Right lobe of liver (tissue), 6 donors: ENCODE measurements around the gene EPB41L4B. TPM values are rescaled to one million over a fixed set of nuclear protein-coding genes. Genes with fewer than 3 reads are reported as not detected.

Experiments used
- ATAC-seq, 4 donors: fragments of 200-7000 bp; cut with Tn5 transposase; one replicate each; pipeline ENCODE4 v1.9.1; 2020; ENCODE audit warnings: mild to moderate bottlenecking in 4 of 4, moderate library complexity in 4 of 4
- DNase-seq, 3 donors: peaks; one replicate each; pipeline ENCODE4 v3.0.0-alpha.2; 2020
- H3K27ac ChIP-seq, 3 donors: fragments of 200-600 bp; one replicate each; pipeline ENCODE4 v1.8.0; 2022
- H3K27me3 ChIP-seq, 2 donors: fragments of 200-600 bp; one replicate each; pipeline ENCODE4 v1.8.0; 2022
- H3K36me3 ChIP-seq, 4 donors: fragments of 200-600 bp; sonication (generic) in 1 of 4; one replicate each; pipeline versions ENCODE4 v1.5.1 to v1.8.0; 2017 to 2022; ENCODE audit warnings: control low read depth in 1 of 4
- H3K4me1 ChIP-seq, 4 donors: fragments of 200-600 bp; sonication (generic) in 1 of 4; one replicate each; pipeline versions ENCODE4 v1.5.1 to v1.8.0; 2017 to 2022; ENCODE audit warnings: control low read depth in 1 of 4
- H3K4me3 ChIP-seq, 3 donors: fragments of 200-600 bp; one replicate each; pipeline ENCODE4 v1.8.0; 2022
- H3K9me3 ChIP-seq, 4 donors: fragments of 200-600 bp; sonication (generic) in 1 of 4; one replicate each; pipeline versions ENCODE4 v1.5.1 to v1.8.0; 2017 to 2022; ENCODE audit warnings: control low read depth in 1 of 4
- POLR2A ChIP-seq: fragments of 450-650 bp; IDR thresholded peaks from one replicate; pipeline ENCODE4 v1.6.1; 2017; ENCODE audit warnings: antibody characterized with exemption, mild to moderate bottlenecking
- WGBS: methylation state at CpG from one replicate; pipeline ENCODE4 v1.1.6; 2018; ENCODE audit warnings: low coverage, low lambda C conversion rate; ENCODE audit not compliant: insufficient coverage; ENCODE audit errors: missing lambda C conversion rate; 5-methylcytosine and 5-hydroxymethylcytosine counted together
- intact Hi-C, 2 donors: fragments of 100-400 bp; cut with DNase I; formaldehyde crosslinking; loops; one replicate each; pipeline versions ENCODE4 v1.11.2 to v1.14.1; 2022
- total RNA-seq, 6 experiments: library from RNA; depleted of rRNA in 2 of 6; stranded (reverse); fragments of >200 nt in 2 of 6; fragmentation: NEBNext Ultra II Directional in 3 of 6; extraction: Animal tissue kit (Norgen Biotek cat#: 25700) in 3 of 6; gene quantifications; one replicate each; pipeline versions ENCODE4 v1.1.0 to v1.2.4, GENCODE V29; 2016 to 2023
- TF ChIP-seq, protein P1 (sequence below), 4 donors: fragments of 200-600 bp in 3 of 4; fragments of 450-650 bp in 1 of 4; IDR thresholded peaks; one replicate each; pipeline versions ENCODE4 v1.5.1 to v1.8.0; 2016 to 2022; ENCODE audit warnings: antibody characterized with exemption in 4 of 4, mild to moderate bottlenecking in 2 of 4
- donor health status: DM: no; HTN: yes; CAD: no.
- donor health status: DM: no; HTN: no; CAD: no.
- donor health status: DM: no; HTN: no; CAD: no.
- donor health status: DM: no; HTN: yes; CAD: no.
- donor health status: DM: no; HTN: yes; CAD: no.

Gene EPB41L4B
- total RNA-seq, 6 experiments from 2014 or later = 29.0 to 89.0 (median 32.4) TPM

DNA sequence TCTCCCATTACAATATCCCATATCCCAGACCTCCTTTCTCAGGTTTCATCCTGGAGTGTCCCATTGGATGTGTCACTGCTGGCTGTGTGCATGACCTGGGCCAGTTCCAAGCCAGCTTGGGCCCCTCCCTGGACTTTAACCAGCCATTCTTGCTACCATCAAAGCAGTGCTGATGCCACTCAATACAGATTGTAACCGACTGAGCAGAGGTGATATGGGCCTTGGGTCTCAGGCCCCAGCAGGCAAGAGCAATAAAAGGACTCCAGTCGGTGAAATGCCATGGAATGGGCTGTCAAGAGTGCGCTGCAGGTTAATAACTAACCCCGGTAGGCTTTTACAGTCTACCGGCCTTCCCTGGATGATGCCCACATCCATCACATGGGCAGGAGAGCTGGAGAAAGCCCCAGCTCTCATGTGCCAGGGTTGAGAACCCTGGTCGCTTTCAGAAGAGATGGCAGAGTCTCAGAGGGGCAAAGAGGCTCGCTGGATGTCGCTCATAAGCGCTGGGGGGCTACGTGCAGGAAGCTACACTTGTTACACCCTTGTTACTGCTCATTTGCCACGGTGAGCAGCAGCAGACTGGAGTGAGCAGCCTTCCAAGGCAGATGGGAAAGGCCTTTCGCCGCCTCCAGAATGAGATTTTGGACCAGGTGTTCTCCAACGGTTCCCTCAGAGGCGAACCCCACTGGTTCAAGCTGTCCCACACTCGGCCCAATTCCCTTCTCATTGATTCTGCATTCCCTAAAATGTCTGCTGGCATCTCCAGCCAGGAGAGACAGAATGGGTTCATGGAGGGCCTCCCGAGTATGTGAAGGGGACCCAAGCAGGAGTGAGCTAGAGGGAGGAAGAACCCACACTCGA lies 13.2 kb downstream of the EPB41L4B start:
- ATAC-seq = peak; percentile 85 to 96 (median 90)
- no peak for TF ChIP-seq POLR2A
- TF ChIP-seq, protein P1, sequence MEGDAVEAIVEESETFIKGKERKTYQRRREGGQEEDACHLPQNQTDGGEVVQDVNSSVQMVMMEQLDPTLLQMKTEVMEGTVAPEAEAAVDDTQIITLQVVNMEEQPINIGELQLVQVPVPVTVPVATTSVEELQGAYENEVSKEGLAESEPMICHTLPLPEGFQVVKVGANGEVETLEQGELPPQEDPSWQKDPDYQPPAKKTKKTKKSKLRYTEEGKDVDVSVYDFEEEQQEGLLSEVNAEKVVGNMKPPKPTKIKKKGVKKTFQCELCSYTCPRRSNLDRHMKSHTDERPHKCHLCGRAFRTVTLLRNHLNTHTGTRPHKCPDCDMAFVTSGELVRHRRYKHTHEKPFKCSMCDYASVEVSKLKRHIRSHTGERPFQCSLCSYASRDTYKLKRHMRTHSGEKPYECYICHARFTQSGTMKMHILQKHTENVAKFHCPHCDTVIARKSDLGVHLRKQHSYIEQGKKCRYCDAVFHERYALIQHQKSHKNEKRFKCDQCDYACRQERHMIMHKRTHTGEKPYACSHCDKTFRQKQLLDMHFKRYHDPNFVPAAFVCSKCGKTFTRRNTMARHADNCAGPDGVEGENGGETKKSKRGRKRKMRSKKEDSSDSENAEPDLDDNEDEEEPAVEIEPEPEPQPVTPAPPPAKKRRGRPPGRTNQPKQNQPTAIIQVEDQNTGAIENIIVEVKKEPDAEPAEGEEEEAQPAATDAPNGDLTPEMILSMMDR (IDR thresholded peaks at IDR 0.05) = no peak
- no peaks in the 10 kb centered on the region for H3K9me3 ChIP-seq
- WGBS = 43% methylated on average over 8 of the region's 18 CpGs
- no peaks in the 10 kb centered on the region for H3K36me3 ChIP-seq
- peak; percentile 72 to 76 (median 74) for DNase-seq
- peaks cover 0 to 36% (median 9%) of the 10 kb centered on the region in 4 donors for H3K4me1 ChIP-seq
- no peaks in the 10 kb centered on the region for H3K27me3 ChIP-seq
- intact Hi-C loops = no loop called here
- no peak overlapping the region for H3K4me3 ChIP-seq
- peak overlapping the region; percentile 24 to 43 (median 37) for H3K27ac ChIP-seq

DNA sequence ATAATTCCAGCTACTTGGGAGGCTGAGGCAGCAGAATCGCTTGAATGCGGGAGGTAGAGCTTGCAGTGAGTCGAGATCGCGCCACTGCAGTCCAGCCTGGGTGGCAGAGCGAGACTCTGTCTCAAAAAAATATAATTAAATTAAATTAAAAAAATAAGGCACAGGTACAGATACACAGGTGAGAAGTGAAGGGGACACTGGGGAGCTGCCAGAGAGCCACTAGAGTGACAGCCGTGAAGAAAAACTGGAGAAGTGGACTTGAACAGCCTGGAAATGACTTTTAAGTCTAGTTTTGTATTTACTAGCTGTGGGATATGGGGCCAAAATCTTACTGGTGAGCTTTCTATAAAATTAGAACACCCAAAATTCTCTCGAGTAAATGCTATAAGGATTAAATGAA lies 15.1 kb downstream of the EPB41L4B start:
- peaks cover 0 to 31% (median 9%) of the 10 kb centered on the region in 4 donors for H3K4me1 ChIP-seq
- DNase-seq = no peak
- TF ChIP-seq, protein P1 (IDR thresholded peaks at IDR 0.05) = no peak
- TF ChIP-seq POLR2A = no peak
- no peaks in the 10 kb centered on the region for H3K9me3 ChIP-seq
- no peak overlapping the region for H3K4me3 ChIP-seq
- H3K27me3 ChIP-seq = no peaks in the 10 kb centered on the region
- WGBS = 98% methylated on average over 8 of the region's 8 CpGs
- no peak for ATAC-seq
- H3K27ac ChIP-seq = no peak overlapping the region
- intact Hi-C loops = no loop called here
- H3K36me3 ChIP-seq = no peaks in the 10 kb centered on the region

DNA sequence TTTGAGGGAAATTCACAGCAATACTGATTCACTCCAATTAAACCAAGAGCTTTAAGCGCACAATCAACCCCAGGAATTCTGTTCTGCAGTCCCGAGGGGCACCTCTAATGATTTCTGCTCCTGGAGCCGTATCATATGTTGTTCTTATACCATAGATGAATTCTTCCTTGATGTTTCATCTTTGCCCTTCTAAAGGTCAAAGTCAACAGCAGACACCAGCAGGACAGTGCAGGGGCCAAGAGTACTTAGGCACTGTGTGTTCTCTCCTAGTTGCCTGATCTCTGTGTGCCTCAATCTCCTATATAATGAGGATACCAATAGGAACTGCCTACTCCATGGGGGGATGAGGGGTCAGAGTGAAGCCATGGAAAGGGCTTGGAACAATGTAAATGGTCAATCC lies 16.5 kb downstream of the EPB41L4B start:
- Histone ChIP-seq H3K27me3 (no peaks in the 10 kb centered on the region), H3K4me3 (no peak overlapping the region), H3K9me3 (no peaks in the 10 kb centered on the region), H3K4me1 (peaks cover 0 to 31% (median 9%) of the 10 kb centered on the region in 4 donors), H3K27ac (peak overlapping the region in 2 of 3 donors; percentile 7 to 9), H3K36me3 (no peaks in the 10 kb centered on the region)
- DNase-seq (no peak), ATAC-seq (peak; percentile 66 to 78 (median 72))
- 47% methylated on average over 3 of the region's 3 CpGs for WGBS
- no peak for TF ChIP-seq POLR2A
- TF ChIP-seq, protein P1 (IDR thresholded peaks at IDR 0.05) = no peak
- intact Hi-C loops = no loop called here

DNA sequence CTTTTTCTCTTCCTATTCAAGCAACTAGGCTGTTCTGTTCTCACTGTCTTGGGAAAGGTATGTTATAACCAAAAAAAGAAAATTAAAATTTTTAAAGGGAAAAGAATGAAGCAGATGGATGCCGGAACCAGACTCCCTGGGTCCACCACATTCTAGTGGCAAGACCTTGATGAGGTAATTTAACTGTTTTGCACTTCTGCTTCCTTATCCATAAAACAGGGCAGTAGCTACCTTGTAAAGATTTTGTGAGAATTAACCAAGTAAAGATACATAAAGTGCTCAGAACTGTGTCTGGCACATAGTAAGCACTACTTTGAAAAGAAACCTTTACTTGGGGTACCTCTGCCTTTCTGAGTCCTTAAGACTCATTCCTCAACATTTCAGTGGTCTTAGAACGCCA lies 17.0 kb downstream of the EPB41L4B start:
- TF ChIP-seq, protein P1 (IDR thresholded peaks at IDR 0.05) = no peak
- no peaks in the 10 kb centered on the region for H3K9me3 ChIP-seq
- WGBS = 88% methylated on average over 2 of the region's 2 CpGs
- H3K27ac ChIP-seq = no peak overlapping the region
- H3K4me1 ChIP-seq = peaks cover 0 to 31% (median 9%) of the 10 kb centered on the region in 4 donors
- H3K36me3 ChIP-seq = no peaks in the 10 kb centered on the region
- ATAC-seq (no peak), DNase-seq (no peak)
- no peaks in the 10 kb centered on the region for H3K27me3 ChIP-seq
- intact Hi-C loops = no loop called here
- H3K4me3 ChIP-seq = no peak overlapping the region
